ENCODE data around the gene AQP9. TPM values are rescaled to one million over a fixed set of nuclear protein-coding genes. Genes with fewer than 3 reads are reported as not detected.

Gene AQP9
- polyA plus RNA-seq, 1 experiment, result not detected

DNA sequence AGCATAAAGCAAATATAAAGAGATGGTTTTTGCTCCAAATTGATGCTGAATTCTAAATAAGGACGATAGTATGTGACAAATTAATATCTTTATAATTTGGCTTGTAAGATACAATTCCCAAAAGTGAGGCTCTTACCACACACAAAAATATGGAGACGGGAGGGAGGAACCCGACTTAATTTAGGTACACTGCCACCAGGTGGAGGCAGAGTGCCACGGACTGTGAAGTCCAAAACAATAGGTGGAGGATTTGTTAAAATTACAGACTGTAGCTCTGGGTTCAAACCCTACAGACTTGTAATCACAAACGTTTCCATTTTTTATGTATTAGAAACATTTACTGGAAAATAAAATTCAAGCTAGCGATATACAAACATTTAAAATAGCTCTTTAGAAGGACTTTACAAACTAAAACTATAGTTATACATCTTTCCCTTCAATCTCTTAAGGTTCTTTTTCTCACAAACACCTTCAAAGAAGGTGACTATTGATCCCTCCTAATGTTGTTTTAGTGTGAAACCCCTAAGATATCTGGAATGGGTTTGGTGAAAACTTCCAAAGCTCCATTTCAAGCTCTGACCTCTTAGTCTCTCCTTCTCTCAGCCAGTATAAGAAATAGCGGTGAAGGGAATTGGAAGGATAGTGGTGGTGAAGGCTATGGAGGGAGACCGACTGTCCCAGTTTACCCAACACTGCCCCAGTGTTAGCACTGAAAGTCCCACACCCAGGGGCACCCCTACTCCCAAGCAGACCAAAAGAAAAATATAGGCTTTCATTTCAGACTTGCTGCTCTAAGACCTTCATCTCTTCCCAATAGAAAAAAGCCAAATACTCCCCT, 89.7 kb downstream of the AQP9 start:
- DNase-seq (ENCODE audit: low read depth, low spot score), result peak; percentile 63
- H3K27ac ChIP-seq (ENCODE audit: low read depth, low read length), result no peak overlapping the region
- POLR2A ChIA-PET, result interaction anchor here (1.2 to 1.8 kb wide), 2 partner anchors 105 to 543 kb away, joined by 3 to 4 read pairs; partner anchors contain the start of gene MINDY2

GRCh38 chr15:58228718-58229117, 90.5 kb downstream of the AQP9 start:
- peak; percentile 59 for DNase-seq (ENCODE audit: low read depth, low spot score)
- no peaks in the 10 kb centered on the region for H3K27me3 ChIP-seq (ENCODE audit: control insufficient read depth, insufficient read depth, low read length)
- no peaks in the 10 kb centered on the region for H3K9me3 ChIP-seq (ENCODE audit: control insufficient read depth, insufficient read depth, low read length)
- no peak overlapping the region for H3K27ac ChIP-seq (ENCODE audit: low read depth, low read length)
- no peak overlapping the region for H3K4me3 ChIP-seq (ENCODE audit: low read depth, low read length)
- TF ChIP-seq, protein P1, sequence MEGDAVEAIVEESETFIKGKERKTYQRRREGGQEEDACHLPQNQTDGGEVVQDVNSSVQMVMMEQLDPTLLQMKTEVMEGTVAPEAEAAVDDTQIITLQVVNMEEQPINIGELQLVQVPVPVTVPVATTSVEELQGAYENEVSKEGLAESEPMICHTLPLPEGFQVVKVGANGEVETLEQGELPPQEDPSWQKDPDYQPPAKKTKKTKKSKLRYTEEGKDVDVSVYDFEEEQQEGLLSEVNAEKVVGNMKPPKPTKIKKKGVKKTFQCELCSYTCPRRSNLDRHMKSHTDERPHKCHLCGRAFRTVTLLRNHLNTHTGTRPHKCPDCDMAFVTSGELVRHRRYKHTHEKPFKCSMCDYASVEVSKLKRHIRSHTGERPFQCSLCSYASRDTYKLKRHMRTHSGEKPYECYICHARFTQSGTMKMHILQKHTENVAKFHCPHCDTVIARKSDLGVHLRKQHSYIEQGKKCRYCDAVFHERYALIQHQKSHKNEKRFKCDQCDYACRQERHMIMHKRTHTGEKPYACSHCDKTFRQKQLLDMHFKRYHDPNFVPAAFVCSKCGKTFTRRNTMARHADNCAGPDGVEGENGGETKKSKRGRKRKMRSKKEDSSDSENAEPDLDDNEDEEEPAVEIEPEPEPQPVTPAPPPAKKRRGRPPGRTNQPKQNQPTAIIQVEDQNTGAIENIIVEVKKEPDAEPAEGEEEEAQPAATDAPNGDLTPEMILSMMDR (IDR thresholded peaks at IDR 0.05; ENCODE audit: low read depth, low read length), result no peak
- POLR2A ChIA-PET, result interaction anchor here (1.2 to 1.8 kb wide), 2 partner anchors 104 to 542 kb away, joined by 3 to 4 read pairs; partner anchors contain the start of gene MINDY2
- CTCF ChIA-PET, result interaction anchor here (0.8 to 2.3 kb wide), 18 partner anchors 13 to 1300 kb away, joined by 3 to 26 read pairs (median 6); partner anchors contain the start of genes ADAM10 and MINDY2

More for the DNA sequence above, 89.7 kb downstream of the AQP9 start:
- TF ChIP-seq, protein P1 (IDR thresholded peaks at IDR 0.05; ENCODE audit: low read depth, low read length), result peak; percentile 92
- no peaks in the 10 kb centered on the region for H3K9me3 ChIP-seq (ENCODE audit: control insufficient read depth, insufficient read depth, low read length)
- no peaks in the 10 kb centered on the region for H3K27me3 ChIP-seq (ENCODE audit: control insufficient read depth, insufficient read depth, low read length)
- CTCF ChIA-PET, result interaction anchor here (0.5 to 2.3 kb wide), 66 partner anchors 9 to 1301 kb away, joined by 3 to 26 read pairs (median 4); partner anchors contain the start of genes ADAM10 and MINDY2
- H3K4me3 ChIP-seq (ENCODE audit: low read depth, low read length), result no peak overlapping the region

- H3K9me3 ChIP-seq (ENCODE audit: control insufficient read depth, insufficient read depth, low read length), result no peaks in the 10 kb centered on the region
- no peaks in the 10 kb centered on the region for H3K27me3 ChIP-seq (ENCODE audit: control insufficient read depth, insufficient read depth, low read length)
- no peak for DNase-seq (ENCODE audit: low read depth, low spot score)
- H3K27ac ChIP-seq (ENCODE audit: low read depth, low read length), result peak overlapping the region; percentile 42
- TF ChIP-seq, protein P1 (IDR thresholded peaks at IDR 0.05; ENCODE audit: low read depth, low read length), result no peak
- CTCF ChIA-PET, result interaction anchor here (0.6 to 2.3 kb wide), 3 partner anchors 82 to 1018 kb away, joined by 3 to 26 read pairs (median 7); partner anchors contain the start of gene MINDY2
- POLR2A ChIA-PET, result interaction anchor here (1.2 to 1.8 kb wide), 2 partner anchors 103 to 541 kb away, joined by 3 to 4 read pairs; partner anchors contain the start of gene MINDY2
- no peak overlapping the region for H3K4me3 ChIP-seq (ENCODE audit: low read depth, low read length)
Measured at GRCh38 chr15:58229297-58229768, 91.2 kb downstream of the AQP9 start.

- ChIA-PET CTCF (interaction anchor here (1.4 kb wide), 1 partner anchor 1296 kb away, joined by 3 read pairs; no protein-coding TSS in a partner anchor), POLR2A (no interaction called here)
- DNase-seq (ENCODE audit: low read depth, low spot score), result no peak
- no peaks in the 10 kb centered on the region for H3K9me3 ChIP-seq (ENCODE audit: control insufficient read depth, insufficient read depth, low read length)
- H3K27ac ChIP-seq (ENCODE audit: low read depth, low read length), result no peak overlapping the region
- TF ChIP-seq, protein P1 (IDR thresholded peaks at IDR 0.05; ENCODE audit: low read depth, low read length), result no peak
- no peak overlapping the region for H3K4me3 ChIP-seq (ENCODE audit: low read depth, low read length)
- no peaks in the 10 kb centered on the region for H3K27me3 ChIP-seq (ENCODE audit: control insufficient read depth, insufficient read depth, low read length)
Measured at GRCh38 chr15:58232281-58233065, 94.3 kb downstream of the AQP9 start.

Data from AG04450 (cell line).